ENCODE results near the gene CERS5. TPM values are rescaled to one million over a fixed set of nuclear protein-coding genes. Genes with fewer than 3 reads are reported as not detected.

The CERS5 gene
- total and polyA plus RNA-seq, 10 of the 15 experiments (the other 5 are each of a cell fraction or from before 2014, with no cell fraction given), result 6.8 to 50.1 (median 31.8) TPM

DNA sequence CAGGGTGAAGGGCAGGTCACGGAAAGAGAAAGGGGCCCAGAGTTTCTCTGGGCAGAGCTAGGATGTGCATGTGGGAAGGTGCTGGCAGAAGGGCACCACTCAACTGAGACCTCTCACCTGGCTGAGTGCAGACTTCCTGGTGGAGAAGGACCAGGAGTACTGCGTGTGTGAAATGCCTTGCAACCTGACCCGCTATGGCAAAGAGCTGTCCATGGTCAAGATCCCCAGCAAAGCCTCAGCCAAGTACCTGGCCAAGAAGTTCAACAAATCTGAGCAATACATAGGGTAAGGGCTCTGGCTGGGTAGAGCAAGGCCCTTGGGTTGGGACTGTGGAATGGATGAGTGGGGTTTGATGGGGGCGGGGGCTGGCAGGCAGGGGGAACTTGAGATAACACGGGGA is 87.4 kb downstream of the CERS5 start:
- in situ Hi-C loops (cut with MboI) (loop anchor here (5.0 kb wide), 1 partner anchor 233 kb away; no protein-coding TSS in a partner anchor), intact Hi-C loops (cut with micrococcal nuclease; ENCODE audit: unreplicated experiment) (loop anchor here (10.0 kb wide), 1 partner anchor 325 kb away; the partner anchor contains the start of gene LARP4)
- WGBS (ENCODE audit: insufficient coverage, insufficient replicate concordance, low lambda C conversion rate, missing lambda C conversion rate), result 43% methylated on average over 5 of the region's 5 CpGs
- Histone ChIP-seq H3K36me3 (ENCODE audit: control insufficient read depth in 2 of 2, insufficient read depth in 2 of 2, low read length in 1 of 2) (no peaks in the 10 kb centered on the region), H3K27me3 (replicated peaks in 1 of 2; ENCODE audit: control insufficient read depth in 2 of 2, insufficient read depth in 2 of 2, low read length in 1 of 2) (no peaks in the 10 kb centered on the region; a peak in 1 of 4 replicates), H4K20me1 (ENCODE audit: control insufficient read depth, insufficient read depth) (no peaks in the 10 kb centered on the region), H2AFZ (ENCODE audit: control insufficient read depth, low read depth, low read length) (no peak overlapping the region), H3K4me2 (ENCODE audit: control insufficient read depth, insufficient read depth) (no peak overlapping the region), H3K27ac (ENCODE audit: control insufficient read depth, insufficient read depth) (no peak overlapping the region), H3K79me2 (ENCODE audit: control insufficient read depth, insufficient read depth, low read length) (peaks cover 2% of the 10 kb centered on the region), H3K9ac (ENCODE audit: control insufficient read depth, insufficient read depth, low read length) (no peak overlapping the region), H3K4me1 (ENCODE audit: control insufficient read depth, insufficient read depth, low read length) (no peaks in the 10 kb centered on the region; the same call in 1 of the 2 replicates), H3K9me3 (replicated peaks; ENCODE audit: control insufficient read depth, insufficient read depth, low read length) (no peaks in the 10 kb centered on the region), H3K4me3 (no peak overlapping the region)
- RAD21 ChIA-PET (ENCODE audit: unreplicated experiment), result no interaction called here
- no TSS peak for BruUV-seq (replicated peaks)
- SMC1A ChIA-PET (ENCODE audit: uncharacterized antibody, unreplicated experiment), result interaction anchor here (1.1 kb wide), 1 partner anchor 96 kb away, joined by 3 read pairs; no protein-coding TSS in a partner anchor
- CTCF ChIA-PET, result interaction anchor here (0.5 to 1.2 kb wide), 2 partner anchors 93 to 1261 kb away, joined by 3 to 6 read pairs; no protein-coding TSS in a partner anchor
- TF ChIP-seq, protein P1, sequence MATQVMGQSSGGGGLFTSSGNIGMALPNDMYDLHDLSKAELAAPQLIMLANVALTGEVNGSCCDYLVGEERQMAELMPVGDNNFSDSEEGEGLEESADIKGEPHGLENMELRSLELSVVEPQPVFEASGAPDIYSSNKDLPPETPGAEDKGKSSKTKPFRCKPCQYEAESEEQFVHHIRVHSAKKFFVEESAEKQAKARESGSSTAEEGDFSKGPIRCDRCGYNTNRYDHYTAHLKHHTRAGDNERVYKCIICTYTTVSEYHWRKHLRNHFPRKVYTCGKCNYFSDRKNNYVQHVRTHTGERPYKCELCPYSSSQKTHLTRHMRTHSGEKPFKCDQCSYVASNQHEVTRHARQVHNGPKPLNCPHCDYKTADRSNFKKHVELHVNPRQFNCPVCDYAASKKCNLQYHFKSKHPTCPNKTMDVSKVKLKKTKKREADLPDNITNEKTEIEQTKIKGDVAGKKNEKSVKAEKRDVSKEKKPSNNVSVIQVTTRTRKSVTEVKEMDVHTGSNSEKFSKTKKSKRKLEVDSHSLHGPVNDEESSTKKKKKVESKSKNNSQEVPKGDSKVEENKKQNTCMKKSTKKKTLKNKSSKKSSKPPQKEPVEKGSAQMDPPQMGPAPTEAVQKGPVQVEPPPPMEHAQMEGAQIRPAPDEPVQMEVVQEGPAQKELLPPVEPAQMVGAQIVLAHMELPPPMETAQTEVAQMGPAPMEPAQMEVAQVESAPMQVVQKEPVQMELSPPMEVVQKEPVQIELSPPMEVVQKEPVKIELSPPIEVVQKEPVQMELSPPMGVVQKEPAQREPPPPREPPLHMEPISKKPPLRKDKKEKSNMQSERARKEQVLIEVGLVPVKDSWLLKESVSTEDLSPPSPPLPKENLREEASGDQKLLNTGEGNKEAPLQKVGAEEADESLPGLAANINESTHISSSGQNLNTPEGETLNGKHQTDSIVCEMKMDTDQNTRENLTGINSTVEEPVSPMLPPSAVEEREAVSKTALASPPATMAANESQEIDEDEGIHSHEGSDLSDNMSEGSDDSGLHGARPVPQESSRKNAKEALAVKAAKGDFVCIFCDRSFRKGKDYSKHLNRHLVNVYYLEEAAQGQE (IDR thresholded peaks at IDR 0.05; ENCODE audit: low read depth, low read length), result peak; percentile 39; the same call in 1 of the 2 replicates
- no peak for TF ChIP-seq NR2C1 (IDR thresholded peaks at IDR 0.05)
- FAIRE-seq (no peak), DNase-seq (ENCODE audit: low read depth, low spot score) (no peak), ATAC-seq (no peak)
- POLR2A ChIA-PET, result no interaction called here

Other genes starting within 250 kb of the CERS5 start
Only the 7 nearest of the 11 such genes appear.
- not detected in 2 replicates for gene AQP6, start 194.4 kb downstream of the CERS5 start, total RNA-seq (2014; rRNA removed)
- gene AQP6, start 194.4 kb downstream of the CERS5 start, total RNA-seq (2014; rRNA removed; fragmentation: Illumina TruSeq; extraction: Trizol), result not detected in 2 replicates
- gene AQP6, start 194.4 kb downstream of the CERS5 start, total RNA-seq (2021), result not detected in 2 replicates
- not detected in 2 replicates for gene AQP6, start 194.4 kb downstream of the CERS5 start, polyA plus RNA-seq (2011; rRNA removed)
- gene AQP6, start 194.4 kb downstream of the CERS5 start, polyA plus RNA-seq (2014; fragmentation: Illumina TruSeq; extraction: Trizol), result not detected in 2 replicates
- gene AQP6, start 194.4 kb downstream of the CERS5 start, polyA plus RNA-seq (2014; fragmentation: Nextera tagmentation; extraction: Ambion mirVana), result not detected
- not detected in 2 replicates for gene AQP6, start 194.4 kb downstream of the CERS5 start, polyA plus RNA-seq (2014; rRNA removed)
- not detected for gene AQP6, start 194.4 kb downstream of the CERS5 start, polyA plus RNA-seq (2016; fragmentation: Nextera tagmentation; extraction: Ambion mirVana)
- 68.3 and 76.5 TPM in 2 replicates for gene RACGAP1, start 141.9 kb downstream of the CERS5 start, total RNA-seq (2014; rRNA removed)
- 74.2 and 75.9 TPM in 2 replicates for gene RACGAP1, start 141.9 kb downstream of the CERS5 start, total RNA-seq (2014; rRNA removed; fragmentation: Illumina TruSeq; extraction: Trizol)
- gene RACGAP1, start 141.9 kb downstream of the CERS5 start, total RNA-seq (2021), result 87.9 and 95.5 TPM in 2 replicates
- gene RACGAP1, start 141.9 kb downstream of the CERS5 start, polyA plus RNA-seq (2011; rRNA removed), result 86.0 and 113 TPM in 2 replicates
- 82.0 and 93.1 TPM in 2 replicates for gene RACGAP1, start 141.9 kb downstream of the CERS5 start, polyA plus RNA-seq (2014; fragmentation: Illumina TruSeq; extraction: Trizol)
- 10 to 100 TPM; 32.4 to 40.7 TPM for gene RACGAP1, start 141.9 kb downstream of the CERS5 start, polyA plus RNA-seq (2014; fragmentation: Nextera tagmentation; extraction: Ambion mirVana)
- 47.3 and 59.2 TPM in 2 replicates for gene RACGAP1, start 141.9 kb downstream of the CERS5 start, polyA plus RNA-seq (2014; rRNA removed)
- 10 to 100 TPM; 78.2 TPM for gene RACGAP1, start 141.9 kb downstream of the CERS5 start, polyA plus RNA-seq (2016; fragmentation: Nextera tagmentation; extraction: Ambion mirVana)
- gene ASIC1, start 109.8 kb downstream of the CERS5 start, total RNA-seq (2014; rRNA removed), result 0.05 and 0.28 TPM in 2 replicates
- gene ASIC1, start 109.8 kb downstream of the CERS5 start, total RNA-seq (2014; rRNA removed; fragmentation: Illumina TruSeq; extraction: Trizol), result not detected in 2 replicates
- 0.13 and 0.26 TPM in 2 replicates for gene ASIC1, start 109.8 kb downstream of the CERS5 start, total RNA-seq (2021)
- gene ASIC1, start 109.8 kb downstream of the CERS5 start, polyA plus RNA-seq (2011; rRNA removed), result 0.14 and 0.27 TPM in 2 replicates
- gene ASIC1, start 109.8 kb downstream of the CERS5 start, polyA plus RNA-seq (2014; fragmentation: Illumina TruSeq; extraction: Trizol), result 0.08 and 0.09 TPM in 2 replicates
- gene ASIC1, start 109.8 kb downstream of the CERS5 start, polyA plus RNA-seq (2014; fragmentation: Nextera tagmentation; extraction: Ambion mirVana), result under 1 TPM in 1 of 2 experiments, not detected in 1; 0.02 TPM
- gene ASIC1, start 109.8 kb downstream of the CERS5 start, polyA plus RNA-seq (2014; rRNA removed), result 0.01 and 0.15 TPM in 2 replicates
- gene ASIC1, start 109.8 kb downstream of the CERS5 start, polyA plus RNA-seq (2016; fragmentation: Nextera tagmentation; extraction: Ambion mirVana), result not detected
- gene SMARCD1, start 82.0 kb downstream of the CERS5 start, total RNA-seq (2014; rRNA removed), result 83.2 and 90.4 TPM in 2 replicates
- gene SMARCD1, start 82.0 kb downstream of the CERS5 start, total RNA-seq (2014; rRNA removed; fragmentation: Illumina TruSeq; extraction: Trizol), result 46.6 and 51.7 TPM in 2 replicates
- 78.7 and 90.1 TPM in 2 replicates for gene SMARCD1, start 82.0 kb downstream of the CERS5 start, total RNA-seq (2021)
- gene SMARCD1, start 82.0 kb downstream of the CERS5 start, polyA plus RNA-seq (2011; rRNA removed), result 38.7 and 67.2 TPM in 2 replicates
- gene SMARCD1, start 82.0 kb downstream of the CERS5 start, polyA plus RNA-seq (2014; fragmentation: Illumina TruSeq; extraction: Trizol), result 92.4 and 96.2 TPM in 2 replicates
- gene SMARCD1, start 82.0 kb downstream of the CERS5 start, polyA plus RNA-seq (2014; fragmentation: Nextera tagmentation; extraction: Ambion mirVana), result 1 to 10 TPM; 1.4 to 2.9 TPM
- 66.1 and 97.4 TPM in 2 replicates for gene SMARCD1, start 82.0 kb downstream of the CERS5 start, polyA plus RNA-seq (2014; rRNA removed)
- 10 to 100 TPM; 12.6 to 13.4 TPM for gene SMARCD1, start 82.0 kb downstream of the CERS5 start, polyA plus RNA-seq (2016; fragmentation: Nextera tagmentation; extraction: Ambion mirVana)
- gene GPD1, start 63.4 kb downstream of the CERS5 start, total RNA-seq (2014; rRNA removed), result 0.11 and 0.23 TPM in 2 replicates
- 0.05 and 0.22 TPM in 2 replicates for gene GPD1, start 63.4 kb downstream of the CERS5 start, total RNA-seq (2014; rRNA removed; fragmentation: Illumina TruSeq; extraction: Trizol)
- 0.19 and 0.26 TPM in 2 replicates for gene GPD1, start 63.4 kb downstream of the CERS5 start, total RNA-seq (2021)
- 0.23 and 0.61 TPM in 2 replicates for gene GPD1, start 63.4 kb downstream of the CERS5 start, polyA plus RNA-seq (2011; rRNA removed)
- 0.13 and 0.49 TPM in 2 replicates for gene GPD1, start 63.4 kb downstream of the CERS5 start, polyA plus RNA-seq (2014; fragmentation: Illumina TruSeq; extraction: Trizol)
- gene GPD1, start 63.4 kb downstream of the CERS5 start, polyA plus RNA-seq (2014; fragmentation: Nextera tagmentation; extraction: Ambion mirVana), result under 1 TPM in 1 of 2 experiments, not detected in 1; 0.04 TPM
- 0.27 and 0.63 TPM in 2 replicates for gene GPD1, start 63.4 kb downstream of the CERS5 start, polyA plus RNA-seq (2014; rRNA removed)
- under 1 TPM; 0.30 to 0.48 TPM for gene GPD1, start 63.4 kb downstream of the CERS5 start, polyA plus RNA-seq (2016; fragmentation: Nextera tagmentation; extraction: Ambion mirVana)
- gene COX14, start 55.1 kb downstream of the CERS5 start, total RNA-seq (2014; rRNA removed), result 73.1 and 82.0 TPM in 2 replicates
- gene COX14, start 55.1 kb downstream of the CERS5 start, total RNA-seq (2014; rRNA removed; fragmentation: Illumina TruSeq; extraction: Trizol), result 44.6 and 45.3 TPM in 2 replicates
- 56.1 and 58.0 TPM in 2 replicates for gene COX14, start 55.1 kb downstream of the CERS5 start, total RNA-seq (2021)
- gene COX14, start 55.1 kb downstream of the CERS5 start, polyA plus RNA-seq (2011; rRNA removed), result 97.8 and 140 TPM in 2 replicates
- 37.6 and 51.7 TPM in 2 replicates for gene COX14, start 55.1 kb downstream of the CERS5 start, polyA plus RNA-seq (2014; fragmentation: Illumina TruSeq; extraction: Trizol)
- gene COX14, start 55.1 kb downstream of the CERS5 start, polyA plus RNA-seq (2014; fragmentation: Nextera tagmentation; extraction: Ambion mirVana), result 100 to 1,000 TPM; 323 to 361 TPM
- gene COX14, start 55.1 kb downstream of the CERS5 start, polyA plus RNA-seq (2014; rRNA removed), result 99.8 and 109 TPM in 2 replicates
- 100 to 1,000 TPM; 181 to 187 TPM for gene COX14, start 55.1 kb downstream of the CERS5 start, polyA plus RNA-seq (2016; fragmentation: Nextera tagmentation; extraction: Ambion mirVana)
- gene LIMA1, start 116.2 kb upstream of the CERS5 start, total RNA-seq (2014; rRNA removed), result 62.6 and 81.8 TPM in 2 replicates
- gene LIMA1, start 116.2 kb upstream of the CERS5 start, total RNA-seq (2014; rRNA removed; fragmentation: Illumina TruSeq; extraction: Trizol), result 98.2 and 102 TPM in 2 replicates
- gene LIMA1, start 116.2 kb upstream of the CERS5 start, total RNA-seq (2021), result 63.4 and 69.1 TPM in 2 replicates
- gene LIMA1, start 116.2 kb upstream of the CERS5 start, polyA plus RNA-seq (2011; rRNA removed), result 69.6 and 91.8 TPM in 2 replicates
- gene LIMA1, start 116.2 kb upstream of the CERS5 start, polyA plus RNA-seq (2014; fragmentation: Illumina TruSeq; extraction: Trizol), result 109 and 134 TPM in 2 replicates
- 10 to 100 TPM; 56.6 to 58.2 TPM for gene LIMA1, start 116.2 kb upstream of the CERS5 start, polyA plus RNA-seq (2014; fragmentation: Nextera tagmentation; extraction: Ambion mirVana)
- 53.1 and 58.9 TPM in 2 replicates for gene LIMA1, start 116.2 kb upstream of the CERS5 start, polyA plus RNA-seq (2014; rRNA removed)
- 10 to 100 TPM; 53.2 to 55.8 TPM for gene LIMA1, start 116.2 kb upstream of the CERS5 start, polyA plus RNA-seq (2016; fragmentation: Nextera tagmentation; extraction: Ambion mirVana)